GM12878 (cell line): Measurements from ENCODE around the gene NFYC. TPM values are rescaled to one million over a fixed set of nuclear protein-coding genes. Genes with fewer than 3 reads are reported as not detected.

ENCODE experiments used
- ATAC-seq: fragments of 200-7000 bp; cut with Tn5 transposase; 3 replicates; pipeline ENCODE4 v1.9.1; 2020; ENCODE audit warnings: mild to moderate bottlenecking, moderate library complexity
- BruUV-seq: library from RNA; stranded (reverse); fragments of 400-500 nt; replicated peaks from 2 replicates; lab custom pipeline; 2021; lab: Mats Ljungman, UMichigan
- CTCF ChIA-PET: fragments of 300-600 bp; sonication (Branson Sonifier 250); formaldehyde crosslinking; extraction: SDS; loops from one replicate; lab custom pipeline; 2021; ENCODE audit warnings: inconsistent platforms; lab: Yijun Ruan, JAX
- POLR2A ChIA-PET: fragments of 350-600 bp; formaldehyde crosslinking; extraction: SDS; loops from one replicate; lab custom pipeline; 2021; ENCODE audit warnings: inconsistent platforms; lab: Charles Lee
- RAD21 ChIA-PET: fragments of 300-600 bp; sonication (Branson Sonifier 250); formaldehyde crosslinking; loops from one replicate; lab custom pipeline; 2023; ENCODE audit warnings: antibody characterized with exemption; ENCODE audit not compliant: unreplicated experiment; lab: Charles Lee
- SMC1A ChIA-PET: fragments of 300-600 bp; sonication (Branson Sonifier 250); formaldehyde crosslinking; loops from one replicate; lab custom pipeline; 2023; ENCODE audit not compliant: unreplicated experiment, uncharacterized antibody; lab: Charles Lee
- DNase-seq: peaks from one replicate; pipeline ENCODE4 v3.0.0-alpha.2; 2011; ENCODE audit warnings: low read depth, low spot score
- FAIRE-seq: peaks from 3 replicates; lab custom pipeline; 2011; peaks lifted over from hg19 to GRCh38; lab: Jason Lieb, UNC
- H2AFZ ChIP-seq: 2 replicates; pipeline ENCODE4 v1.6.0; 2011; ENCODE audit warnings: low read depth, low read length, control low read depth; ENCODE audit not compliant: control insufficient read depth
- H3K27ac ChIP-seq: 2 replicates; pipeline ENCODE4 v1.5.1; 2011; ENCODE audit warnings: control low read depth; ENCODE audit not compliant: control insufficient read depth, insufficient read depth
- H3K27me3 ChIP-seq, 2 experiments: replicated peaks in 1 of 2; 2 replicates each; pipeline versions ENCODE4 v1.6.0 to v1.6.1; 2011; ENCODE audit warnings: low read length in 1 of 2; ENCODE audit not compliant: control insufficient read depth in 2 of 2, insufficient read depth in 2 of 2
- H3K36me3 ChIP-seq, 2 experiments: 2 replicates each; pipeline ENCODE4 v1.5.1; 2011; ENCODE audit warnings: low read length in 1 of 2; ENCODE audit not compliant: control insufficient read depth in 2 of 2, insufficient read depth in 2 of 2
- H3K4me1 ChIP-seq: 2 replicates; pipeline ENCODE4 v1.6.1; 2011; ENCODE audit warnings: mild to moderate bottlenecking, low read length, moderate library complexity, mixed read lengths; ENCODE audit not compliant: control insufficient read depth, insufficient read depth
- H3K4me2 ChIP-seq: 2 replicates; pipeline ENCODE4 v1.6.0; 2011; ENCODE audit warnings: control low read depth; ENCODE audit not compliant: control insufficient read depth, insufficient read depth
- H3K4me3 ChIP-seq: fragments of 200-600 bp; sonication (generic); 2 replicates; pipeline ENCODE4 v1.5.1; 2016
- H3K79me2 ChIP-seq: 2 replicates; pipeline ENCODE4 v1.6.0; 2011; ENCODE audit warnings: low read length; ENCODE audit not compliant: control insufficient read depth, insufficient read depth
- H3K9ac ChIP-seq: 2 replicates; pipeline ENCODE4 v1.8.0; 2011; ENCODE audit warnings: low read length, control low read depth, mixed read lengths; ENCODE audit not compliant: control insufficient read depth, insufficient read depth
- H3K9me3 ChIP-seq: replicated peaks from 3 replicates; pipeline ENCODE4 v1.5.1; 2011; ENCODE audit warnings: mild to moderate bottlenecking, low read length; ENCODE audit not compliant: control insufficient read depth, insufficient read depth
- H4K20me1 ChIP-seq: 2 replicates; pipeline ENCODE4 v1.6.0; 2011; ENCODE audit not compliant: control insufficient read depth, insufficient read depth
- CBX5 ChIP-seq: sonication (generic); IDR thresholded peaks from 2 replicates; pipeline ENCODE4 v1.6.1; 2016; ENCODE audit warnings: low read depth, moderate library complexity, mild to moderate bottlenecking, inconsistent platforms
- DPF2 ChIP-seq: fragments of 450-650 bp; IDR thresholded peaks from 2 replicates; pipeline ENCODE4 v1.6.1; 2017; ENCODE audit warnings: mild to moderate bottlenecking
- EGR1 ChIP-seq, 2 experiments: IDR thresholded peaks; 1 replicate in 1 of 2; 2 replicates in 1 of 2; pipeline ENCODE4 v1.6.1; 2011 to 2012; ENCODE audit warnings: low read depth in 2 of 2, low read length in 2 of 2, borderline replicate concordance in 1 of 2, mild to moderate bottlenecking in 1 of 2, moderate library complexity in 1 of 2
- IKZF1 ChIP-seq: fragments of 450-650 bp; conservative IDR thresholded peaks from 2 replicates; pipeline ENCODE4 v1.6.1; 2017; ENCODE audit warnings: antibody characterized with exemption, mild to moderate bottlenecking
- KAT2A ChIP-seq: conservative IDR thresholded peaks from 2 replicates; pipeline ENCODE4 v1.6.1; 2011; ENCODE audit warnings: low read depth, low read length; ENCODE audit not compliant: control insufficient read depth
- KDM1A ChIP-seq: fragments of 200-600 bp; sonication (generic); IDR thresholded peaks from 2 replicates; pipeline ENCODE4 v1.6.1; 2016; ENCODE audit warnings: borderline replicate concordance
- MAX ChIP-seq: IDR thresholded peaks from 2 replicates; pipeline ENCODE4 v1.6.1; 2012; ENCODE audit warnings: low read depth, low read length, improper control_type of control experiment
- MYB ChIP-seq: fragments of 150-350 bp; IDR thresholded peaks from 2 replicates; pipeline ENCODE4 v1.6.1; 2014; ENCODE audit warnings: mild to moderate bottlenecking, low read depth, low read length, borderline replicate concordance
- NBN ChIP-seq: fragments of 450-650 bp; IDR thresholded peaks from 2 replicates; pipeline ENCODE4 v1.6.1; 2016
- NFIC ChIP-seq: IDR thresholded peaks from 2 replicates; pipeline ENCODE4 v1.6.1; 2012; ENCODE audit warnings: low read depth, mild to moderate bottlenecking, inconsistent platforms, low read length, moderate library complexity
- RB1 ChIP-seq: fragments of 450-650 bp; formaldehyde crosslinking; IDR thresholded peaks from 2 replicates; pipeline ENCODE4 v1.6.1; 2017; ENCODE audit warnings: mild to moderate bottlenecking, borderline replicate concordance
- STAT3 ChIP-seq: IDR thresholded peaks from 2 replicates; pipeline ENCODE4 v1.6.1; 2011; ENCODE audit warnings: low read depth, low read length, improper control_type of control experiment
- SUZ12 ChIP-seq: fragments of 200-600 bp; sonication (generic); IDR thresholded peaks from one replicate; pipeline ENCODE4 v1.6.1; 2018; ENCODE audit warnings: antibody characterized with exemption, mild to moderate bottlenecking; ENCODE audit not compliant: unreplicated experiment
- YY1 ChIP-seq: IDR thresholded peaks from 2 replicates; pipeline ENCODE4 v1.6.1; 2011; ENCODE audit warnings: low read depth, mild to moderate bottlenecking, low read length
- WGBS: methylation state at CpG from one replicate; pipeline ENCODE4 v1.1.6; 2016; ENCODE audit warnings: low lambda C conversion rate; ENCODE audit not compliant: insufficient replicate concordance, insufficient coverage; ENCODE audit errors: missing lambda C conversion rate; 5-methylcytosine and 5-hydroxymethylcytosine counted together
- in situ Hi-C: fragments of 300-500 bp; cut with MboI; formaldehyde crosslinking; loops from 9 replicates; pipeline ENCODE4 v1.14.3; 2018; ENCODE audit warnings: mixed read lengths
- intact Hi-C: fragments of 100-400 bp; cut with micrococcal nuclease; formaldehyde crosslinking; loops from one replicate; pipeline ENCODE4 v1.14.2; 2022; ENCODE audit not compliant: unreplicated experiment
- polyA plus RNA-seq, 11 experiments: library from polyadenylated mRNA; depleted of rRNA in 4 of 11; unstranded in 6 of 11; stranded (reverse) in 5 of 11; fragments of >200 nt; fragmentation: Nextera tagmentation in 4 of 11; fragmentation: Illumina TruSeq in 1 of 11; extraction: Ambion mirVana in 4 of 11; extraction: Trizol in 1 of 11; gene quantifications; 1 replicate in 1 of 11; 2 replicates in 10 of 11; pipeline versions ENCODE4 v1.2.1 to v1.2.3, GENCODE V29; 2011 to 2016; ENCODE audit warnings: inconsistent platforms in 2 of 11, missing spikeins in 2 of 11, low read depth in 1 of 11
- total RNA-seq, 4 experiments: library from RNA; depleted of rRNA in 3 of 4; stranded (reverse); fragments of >200 nt in 3 of 4; fragmentation: Illumina TruSeq in 1 of 4; extraction: Trizol in 1 of 4; gene quantifications; 2 replicates each; pipeline versions ENCODE4 v1.2.1 to v1.2.3, GENCODE V29; 2013 to 2021
- TF ChIP-seq, protein P1 (sequence below): IDR thresholded peaks from 2 replicates; pipeline ENCODE4 v1.6.1; 2012; ENCODE audit warnings: low read depth, low read length, improper control_type of control experiment
- TF ChIP-seq, protein P2 (sequence below): fragments of 450-650 bp; IDR thresholded peaks from 2 replicates; pipeline ENCODE4 v1.6.1; 2017; ENCODE audit warnings: antibody characterized with exemption, mild to moderate bottlenecking, moderate library complexity
- TF ChIP-seq, protein P3 (sequence below): fragments of 450-650 bp; IDR thresholded peaks from 2 replicates; pipeline ENCODE4 v1.6.1; 2017; ENCODE audit warnings: low read depth, mild to moderate bottlenecking, moderate library complexity

The NFYC gene
- total and polyA plus RNA-seq, 10 of the 15 experiments (the other 5 are each of a cell fraction or from before 2014, with no cell fraction given) = 4.3 to 84.2 (median 58.3) TPM

DNA sequence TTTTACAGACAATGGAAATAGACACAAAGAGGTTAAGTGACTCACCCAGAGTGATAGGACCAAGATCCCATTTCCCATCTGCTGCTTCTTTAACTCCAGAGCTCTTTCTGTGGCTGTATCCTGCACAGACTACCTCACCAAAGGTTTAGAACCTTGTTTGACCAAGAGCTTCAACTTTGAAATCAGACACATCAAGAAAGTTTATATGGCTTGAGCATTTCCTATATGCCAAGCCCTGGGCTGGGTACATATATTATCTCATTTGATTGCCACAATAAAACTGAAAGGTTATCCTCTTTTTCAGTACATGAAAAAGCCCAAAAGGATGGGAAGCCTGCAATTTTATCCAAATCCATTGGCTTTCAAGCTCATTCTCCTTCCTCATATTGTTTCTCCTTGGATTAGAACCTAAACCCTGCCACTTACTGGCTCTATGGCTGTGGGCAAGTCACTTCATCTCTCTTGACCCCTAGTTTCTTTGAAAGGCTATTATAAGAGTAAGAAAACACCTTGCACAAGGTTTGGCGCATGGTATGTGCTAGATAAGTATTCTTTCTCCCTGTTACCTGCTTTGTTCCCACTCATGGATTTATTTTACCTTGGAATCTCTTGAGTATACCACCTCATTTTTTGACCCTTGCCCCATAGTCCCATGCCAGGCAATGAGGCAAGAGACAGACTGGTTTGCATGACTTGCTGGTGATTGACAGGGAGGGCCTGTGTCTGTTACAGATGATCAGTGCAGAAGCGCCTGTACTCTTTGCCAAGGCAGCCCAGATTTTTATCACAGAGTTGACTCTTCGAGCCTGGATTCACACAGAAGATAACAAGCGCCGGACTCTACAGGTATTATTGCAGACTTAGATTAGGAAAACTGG is 57.6 kb downstream of the NFYC start:
- ATAC-seq (no peak), FAIRE-seq (no peak), DNase-seq (no peak)
- ChIA-PET SMC1A (interaction anchor here (0.7 to 1.6 kb wide), 6 partner anchors 12 to 80 kb away, joined by 3 to 5 read pairs (median 3); no protein-coding TSS in a partner anchor), CTCF (interaction anchor here (0.6 to 2.9 kb wide), 4 partner anchors 8 to 141 kb away, joined by 3 to 14 read pairs (median 6); no protein-coding TSS in a partner anchor), RAD21 (no interaction called here), POLR2A (interaction anchor here (0.7 kb wide), 1 partner anchor 1216 kb away, joined by 3 read pairs; no protein-coding TSS in a partner anchor)
- Histone ChIP-seq H3K79me2 (peaks cover 4% of the 10 kb centered on the region), H3K4me2 (no peak overlapping the region), H3K9ac (no peak overlapping the region), H4K20me1 (no peaks in the 10 kb centered on the region), H3K4me1 (peaks cover 22% of the 10 kb centered on the region), H3K27me3 (no peaks in the 10 kb centered on the region), H3K27ac (no peak overlapping the region), H3K36me3 (peaks cover 13 to 23% of the 10 kb centered on the region in 2 experiments), H3K4me3 (no peak overlapping the region), H2AFZ (no peak overlapping the region), H3K9me3 (no peaks in the 10 kb centered on the region)
- BruUV-seq = no TSS peak
- 96% methylated on average over 5 of the region's 5 CpGs for WGBS
- in situ Hi-C loops (no loop called here), intact Hi-C loops (no loop called here)
- no peak for TF ChIP-seq EGR1 (IDR thresholded peaks at IDR 0.05; ENCODE audit: borderline replicate concordance in 1 of 2, low read depth in 2 of 2, low read length in 2 of 2)
- no peak for TF ChIP-seq MAX
- TF ChIP-seq, protein P1, sequence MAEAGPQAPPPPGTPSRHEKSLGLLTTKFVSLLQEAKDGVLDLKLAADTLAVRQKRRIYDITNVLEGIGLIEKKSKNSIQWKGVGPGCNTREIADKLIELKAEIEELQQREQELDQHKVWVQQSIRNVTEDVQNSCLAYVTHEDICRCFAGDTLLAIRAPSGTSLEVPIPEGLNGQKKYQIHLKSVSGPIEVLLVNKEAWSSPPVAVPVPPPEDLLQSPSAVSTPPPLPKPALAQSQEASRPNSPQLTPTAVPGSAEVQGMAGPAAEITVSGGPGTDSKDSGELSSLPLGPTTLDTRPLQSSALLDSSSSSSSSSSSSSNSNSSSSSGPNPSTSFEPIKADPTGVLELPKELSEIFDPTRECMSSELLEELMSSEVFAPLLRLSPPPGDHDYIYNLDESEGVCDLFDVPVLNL = no peak
- TF ChIP-seq, protein P2, sequence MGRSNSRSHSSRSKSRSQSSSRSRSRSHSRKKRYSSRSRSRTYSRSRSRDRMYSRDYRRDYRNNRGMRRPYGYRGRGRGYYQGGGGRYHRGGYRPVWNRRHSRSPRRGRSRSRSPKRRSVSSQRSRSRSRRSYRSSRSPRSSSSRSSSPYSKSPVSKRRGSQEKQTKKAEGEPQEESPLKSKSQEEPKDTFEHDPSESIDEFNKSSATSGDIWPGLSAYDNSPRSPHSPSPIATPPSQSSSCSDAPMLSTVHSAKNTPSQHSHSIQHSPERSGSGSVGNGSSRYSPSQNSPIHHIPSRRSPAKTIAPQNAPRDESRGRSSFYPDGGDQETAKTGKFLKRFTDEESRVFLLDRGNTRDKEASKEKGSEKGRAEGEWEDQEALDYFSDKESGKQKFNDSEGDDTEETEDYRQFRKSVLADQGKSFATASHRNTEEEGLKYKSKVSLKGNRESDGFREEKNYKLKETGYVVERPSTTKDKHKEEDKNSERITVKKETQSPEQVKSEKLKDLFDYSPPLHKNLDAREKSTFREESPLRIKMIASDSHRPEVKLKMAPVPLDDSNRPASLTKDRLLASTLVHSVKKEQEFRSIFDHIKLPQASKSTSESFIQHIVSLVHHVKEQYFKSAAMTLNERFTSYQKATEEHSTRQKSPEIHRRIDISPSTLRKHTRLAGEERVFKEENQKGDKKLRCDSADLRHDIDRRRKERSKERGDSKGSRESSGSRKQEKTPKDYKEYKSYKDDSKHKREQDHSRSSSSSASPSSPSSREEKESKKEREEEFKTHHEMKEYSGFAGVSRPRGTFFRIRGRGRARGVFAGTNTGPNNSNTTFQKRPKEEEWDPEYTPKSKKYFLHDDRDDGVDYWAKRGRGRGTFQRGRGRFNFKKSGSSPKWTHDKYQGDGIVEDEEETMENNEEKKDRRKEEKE = no peak
- no peak for TF ChIP-seq KDM1A
- no peak for TF ChIP-seq DPF2
- no peak for TF ChIP-seq YY1
- no peak for TF ChIP-seq RB1
- TF ChIP-seq KAT2A = no peak
- no peak for TF ChIP-seq IKZF1
- no peak for TF ChIP-seq CBX5
- TF ChIP-seq NBN = no peak
- TF ChIP-seq, protein P3, sequence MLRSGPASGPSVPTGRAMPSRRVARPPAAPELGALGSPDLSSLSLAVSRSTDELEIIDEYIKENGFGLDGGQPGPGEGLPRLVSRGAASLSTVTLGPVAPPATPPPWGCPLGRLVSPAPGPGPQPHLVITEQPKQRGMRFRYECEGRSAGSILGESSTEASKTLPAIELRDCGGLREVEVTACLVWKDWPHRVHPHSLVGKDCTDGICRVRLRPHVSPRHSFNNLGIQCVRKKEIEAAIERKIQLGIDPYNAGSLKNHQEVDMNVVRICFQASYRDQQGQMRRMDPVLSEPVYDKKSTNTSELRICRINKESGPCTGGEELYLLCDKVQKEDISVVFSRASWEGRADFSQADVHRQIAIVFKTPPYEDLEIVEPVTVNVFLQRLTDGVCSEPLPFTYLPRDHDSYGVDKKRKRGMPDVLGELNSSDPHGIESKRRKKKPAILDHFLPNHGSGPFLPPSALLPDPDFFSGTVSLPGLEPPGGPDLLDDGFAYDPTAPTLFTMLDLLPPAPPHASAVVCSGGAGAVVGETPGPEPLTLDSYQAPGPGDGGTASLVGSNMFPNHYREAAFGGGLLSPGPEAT = no peak
- TF ChIP-seq SUZ12 = no peak
- TF ChIP-seq MYB = no peak
- no peak for TF ChIP-seq NFIC
- TF ChIP-seq STAT3 = no peak
